Measurements from ENCODE around the gene RNF181. TPM values are rescaled to one million over a fixed set of nuclear protein-coding genes. Genes with fewer than 3 reads are reported as not detected.
"Not testable (repeated sequence)": the region's sequence is repeated elsewhere in the genome, so short reads cannot be mapped to it uniquely, and the experiment has no call there.

RNF181 gene
- total RNA-seq, 2 donors from 2014 or later = 86.0 to 106 TPM

DNA sequence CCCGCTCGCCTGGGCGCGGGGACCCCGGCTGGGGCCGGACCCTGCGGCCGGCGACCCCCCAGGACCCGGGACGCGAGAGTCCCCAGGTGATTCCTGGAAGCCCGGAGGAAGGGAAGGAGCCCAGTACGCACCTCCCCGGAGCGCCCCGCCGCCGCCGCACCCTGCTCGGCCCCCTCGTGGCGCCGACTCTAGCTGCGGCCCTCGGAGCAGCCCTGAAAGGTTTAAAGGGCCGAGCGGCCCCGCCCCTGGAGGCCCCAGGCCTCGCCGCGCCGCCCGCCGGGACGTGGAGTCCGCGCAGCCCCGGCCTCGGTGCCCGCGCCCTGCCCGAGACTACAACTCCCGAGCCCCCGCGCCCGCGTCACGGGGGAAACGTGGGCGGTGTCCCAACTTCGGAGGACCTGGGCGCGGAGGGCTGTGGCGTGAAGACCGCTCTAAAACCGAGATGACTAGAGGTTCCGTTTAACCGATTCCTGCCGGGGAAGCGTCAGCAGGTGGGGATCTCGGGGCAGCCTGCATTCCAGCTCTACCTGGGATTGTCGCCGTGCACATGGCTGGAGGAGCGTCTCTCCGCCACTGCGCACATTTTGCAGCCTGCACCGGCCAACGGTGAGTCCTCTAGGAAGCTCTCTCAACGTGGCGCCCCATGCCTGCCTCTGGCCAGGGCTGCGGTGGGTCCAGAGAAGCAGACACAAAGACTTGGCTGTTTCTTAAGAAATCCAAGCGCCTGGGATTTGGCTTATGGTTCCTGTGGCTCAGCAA lies 7.1 kb downstream of the RNF181 start, which contains the start of gene TMEM150A:
TSS of gene TMEM150A (minus strand) at position 223 of the 759 bp plus-strand sequence. CDS start 750 bp downstream, outside the sequence.
- Histone ChIP-seq H3K27me3 (no peaks in the 10 kb centered on the region), H3K4me1 (peaks cover 4% of the 10 kb centered on the region), H3K9me3 (no peaks in the 10 kb centered on the region), H3K4me3 (peak within 1 kb of the TSS; percentile 80), H3K36me3 (no peaks in the 10 kb centered on the region), H3K27ac (peak within 1 kb of the TSS; percentile 84), H3K9ac (ENCODE audit: low read depth in 2 of 2, low read length in 2 of 2) (peak within 1 kb of the TSS; percentile 70 to 90)
- intact Hi-C loops (cut with DNase I) = no loop called here
- TF ChIP-seq, protein P1, sequence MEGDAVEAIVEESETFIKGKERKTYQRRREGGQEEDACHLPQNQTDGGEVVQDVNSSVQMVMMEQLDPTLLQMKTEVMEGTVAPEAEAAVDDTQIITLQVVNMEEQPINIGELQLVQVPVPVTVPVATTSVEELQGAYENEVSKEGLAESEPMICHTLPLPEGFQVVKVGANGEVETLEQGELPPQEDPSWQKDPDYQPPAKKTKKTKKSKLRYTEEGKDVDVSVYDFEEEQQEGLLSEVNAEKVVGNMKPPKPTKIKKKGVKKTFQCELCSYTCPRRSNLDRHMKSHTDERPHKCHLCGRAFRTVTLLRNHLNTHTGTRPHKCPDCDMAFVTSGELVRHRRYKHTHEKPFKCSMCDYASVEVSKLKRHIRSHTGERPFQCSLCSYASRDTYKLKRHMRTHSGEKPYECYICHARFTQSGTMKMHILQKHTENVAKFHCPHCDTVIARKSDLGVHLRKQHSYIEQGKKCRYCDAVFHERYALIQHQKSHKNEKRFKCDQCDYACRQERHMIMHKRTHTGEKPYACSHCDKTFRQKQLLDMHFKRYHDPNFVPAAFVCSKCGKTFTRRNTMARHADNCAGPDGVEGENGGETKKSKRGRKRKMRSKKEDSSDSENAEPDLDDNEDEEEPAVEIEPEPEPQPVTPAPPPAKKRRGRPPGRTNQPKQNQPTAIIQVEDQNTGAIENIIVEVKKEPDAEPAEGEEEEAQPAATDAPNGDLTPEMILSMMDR (IDR thresholded peaks at IDR 0.05) = peak; percentile 26
- peak; percentile 92 for DNase-seq

DNA sequence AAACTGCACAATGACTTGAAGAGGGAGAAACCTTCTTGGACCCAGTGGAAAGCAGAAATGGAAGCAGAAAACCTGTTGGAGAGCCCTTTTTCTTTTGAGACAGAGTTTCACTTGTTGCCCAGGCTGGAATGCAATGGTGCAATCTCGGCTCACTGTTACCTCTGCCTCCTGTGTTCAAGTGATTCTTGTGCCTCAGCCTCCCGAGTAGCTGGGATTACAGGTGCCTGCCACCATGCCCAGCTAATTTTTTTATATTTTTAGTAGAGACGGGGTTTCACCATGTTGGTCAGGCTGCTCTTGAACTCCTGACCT lies 8.5 kb downstream of the RNF181 start:
- H3K27me3 ChIP-seq; H3K27ac ChIP-seq; intact Hi-C loops (cut with DNase I); H3K4me1 ChIP-seq; H3K4me3 ChIP-seq; H3K36me3 ChIP-seq; H3K9me3 ChIP-seq; DNase-seq; H3K9ac ChIP-seq (ENCODE audit: low read depth in 2 of 2, low read length in 2 of 2): not testable (repeated sequence)

DNA sequence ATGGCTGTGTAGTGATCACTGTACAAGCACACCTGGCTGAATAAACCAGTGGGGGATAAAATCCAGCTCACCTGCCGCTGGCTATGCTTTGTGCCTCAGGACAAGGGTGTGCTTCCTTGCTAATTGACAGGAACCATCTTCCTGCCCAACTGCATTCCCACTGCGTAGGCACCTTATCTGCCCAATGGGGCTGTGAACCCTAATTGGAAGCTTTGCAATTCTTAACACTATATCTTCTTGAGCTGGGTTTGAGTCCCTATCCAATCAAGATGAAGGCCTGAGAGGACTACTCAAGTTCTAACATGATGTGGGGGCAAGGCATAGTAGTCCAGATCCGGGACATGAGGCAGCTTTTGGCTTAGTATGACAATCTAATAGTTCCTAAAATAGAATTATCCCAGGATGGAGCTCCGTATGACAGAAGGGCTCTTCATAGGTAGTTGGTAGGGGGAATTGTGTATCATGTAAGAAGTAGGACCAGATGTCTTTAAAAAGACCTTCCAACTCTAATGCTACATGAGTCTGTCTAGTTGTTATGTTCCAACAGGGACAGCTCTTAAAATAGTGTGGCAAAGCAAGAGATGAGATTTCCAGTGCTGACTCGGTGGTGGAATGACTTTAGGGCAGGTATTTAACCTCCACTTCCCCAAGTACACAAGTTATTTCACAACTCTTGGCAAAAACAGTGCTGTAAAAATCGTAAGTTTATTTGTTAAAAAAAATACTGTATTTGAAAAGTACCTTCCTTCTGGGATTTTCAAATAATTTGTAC lies 9.2 kb downstream of the RNF181 start:
- Histone ChIP-seq H3K27me3 (no peaks in the 10 kb centered on the region), H3K36me3 (no peaks in the 10 kb centered on the region), H3K9me3 (no peaks in the 10 kb centered on the region), H3K4me1 (peaks cover 4% of the 10 kb centered on the region), H3K9ac (ENCODE audit: low read depth in 2 of 2, low read length in 2 of 2) (no peak overlapping the region), H3K4me3 (no peak overlapping the region), H3K27ac (no peak overlapping the region)
- intact Hi-C loops (cut with DNase I) = no loop called here
- DNase-seq = no peak
- TF ChIP-seq, protein P1 (IDR thresholded peaks at IDR 0.05) = no peak

DNA sequence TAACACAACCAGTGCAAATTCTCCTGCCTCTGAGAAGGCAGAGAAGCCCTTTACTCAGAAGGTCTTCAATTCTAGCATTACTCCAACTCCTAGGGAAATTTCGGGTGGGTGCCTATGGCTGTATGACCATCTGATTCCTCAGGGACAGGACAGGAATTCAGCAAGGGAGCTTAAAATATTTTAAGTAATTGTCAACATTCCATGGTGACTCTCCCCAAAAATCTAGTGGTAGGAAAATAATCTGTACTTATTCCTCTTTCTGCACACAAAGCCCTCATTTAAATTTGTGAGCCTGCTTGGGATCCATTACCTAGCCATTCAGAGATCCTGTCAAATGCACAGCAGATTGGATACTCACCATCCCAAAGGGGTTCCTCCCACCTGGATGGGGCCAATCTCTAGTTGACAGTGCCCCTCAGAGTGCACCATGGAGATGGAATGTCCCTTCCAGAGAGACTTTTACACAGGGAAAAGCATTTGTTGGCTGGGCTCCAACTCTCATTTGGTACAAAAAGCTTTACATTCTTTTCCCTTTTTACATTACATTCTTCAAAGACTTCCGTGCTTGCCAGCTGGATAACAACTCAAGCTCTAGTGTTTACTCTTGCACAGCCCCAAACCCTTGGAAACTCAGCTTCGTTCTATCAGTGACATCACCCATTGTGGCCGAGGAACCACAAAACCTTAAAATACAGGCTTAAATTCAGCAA lies 10.0 kb downstream of the RNF181 start:
- no peak overlapping the region for H3K4me3 ChIP-seq
- no peaks in the 10 kb centered on the region for H3K36me3 ChIP-seq
- intact Hi-C loops (cut with DNase I) = no loop called here
- no peaks in the 10 kb centered on the region for H3K27me3 ChIP-seq
- no peak overlapping the region for H3K27ac ChIP-seq
- no peaks in the 10 kb centered on the region for H3K9me3 ChIP-seq
- DNase-seq = no peak
- H3K9ac ChIP-seq (ENCODE audit: low read depth in 2 of 2, low read length in 2 of 2) = no peak overlapping the region
- H3K4me1 ChIP-seq = peaks cover 4% of the 10 kb centered on the region
- TF ChIP-seq, protein P1 (IDR thresholded peaks at IDR 0.05) = no peak

DNA sequence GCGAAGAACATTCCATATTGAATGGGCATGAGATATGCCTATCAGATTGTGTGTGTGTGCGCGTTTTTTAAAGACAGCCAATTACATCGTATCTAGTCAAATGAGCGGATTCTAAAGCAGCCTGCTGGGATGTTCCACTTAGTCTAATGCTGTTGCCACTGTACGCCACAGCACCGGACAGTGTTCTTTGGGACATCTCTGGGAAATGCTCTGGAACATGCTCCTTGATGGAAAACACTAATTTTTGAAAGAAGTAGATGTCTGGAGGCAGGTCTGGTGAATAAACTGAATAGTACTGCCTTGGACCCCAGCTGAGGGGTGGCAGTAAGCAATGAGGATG lies 10.5 kb downstream of the RNF181 start:
- intact Hi-C loops (cut with DNase I) = no loop called here
- H3K4me3 ChIP-seq = no peak overlapping the region
- no peak overlapping the region for H3K9ac ChIP-seq (ENCODE audit: low read depth in 2 of 2, low read length in 2 of 2)
- H3K27ac ChIP-seq = no peak overlapping the region
- H3K4me1 ChIP-seq = peaks cover 6% of the 10 kb centered on the region
- TF ChIP-seq, protein P1 (IDR thresholded peaks at IDR 0.05) = no peak
- no peaks in the 10 kb centered on the region for H3K36me3 ChIP-seq
- no peak for DNase-seq
- H3K27me3 ChIP-seq = no peaks in the 10 kb centered on the region
- H3K9me3 ChIP-seq = no peaks in the 10 kb centered on the region
